Lower leg skin (tissue), 4 donors: Measurements from ENCODE around the gene GPR78. TPM values are rescaled to one million over a fixed set of nuclear protein-coding genes. Genes with fewer than 3 reads are reported as not detected.

Source experiments
- DNase-seq, 2 donors: peaks; one replicate each; pipeline ENCODE4 v3.0.0-alpha.2; 2019; ENCODE audit warnings: low spot score in 2 of 2
- H3K4me3 ChIP-seq: fragments of 200-600 bp; sonication (generic); 2 replicates; pipeline ENCODE4 v1.5.1; 2017; ENCODE audit warnings: mild to moderate bottlenecking, low read depth; ENCODE audit not compliant: poor library complexity, severe bottlenecking
- CTCF ChIP-seq, 3 donors: fragments of 450-650 bp; IDR thresholded peaks; one replicate each; pipeline ENCODE4 v1.5.1; 2016; ENCODE audit warnings: antibody characterized with exemption in 3 of 3, mild to moderate bottlenecking in 3 of 3, moderate library complexity in 2 of 3
- POLR2A ChIP-seq, 2 donors: fragments of 450-650 bp; IDR thresholded peaks; one replicate each; pipeline ENCODE4 v1.6.1; 2016 to 2017; ENCODE audit warnings: antibody characterized with exemption in 2 of 2, mild to moderate bottlenecking in 1 of 2, moderate library complexity in 1 of 2
- WGBS, 2 donors: methylation state at CpG; one replicate each; pipeline ENCODE4 v1.1.5; 2018; 5-methylcytosine and 5-hydroxymethylcytosine counted together
- intact Hi-C: fragments of 100-400 bp; cut with DNase I; formaldehyde crosslinking; loops from one replicate; pipeline ENCODE4 v1.15.0; 2023; ENCODE audit warnings: low total_unique reads
- total RNA-seq, 4 donors: library from RNA; depleted of rRNA; stranded (reverse); fragments of >200 nt; gene quantifications; one replicate each; pipeline ENCODE4 v1.1.0, GENCODE V29; 2016

The GPR78 gene
- total RNA-seq, 4 donors from 2014 or later: not detected

- no peak for TF ChIP-seq CTCF (IDR thresholded peaks at IDR 0.05)
- no peak for TF ChIP-seq POLR2A (IDR thresholded peaks at IDR 0.05)
- intact Hi-C loops: no loop called here
- 77 to 87% methylated on average over 9 of the region's 9 CpGs for WGBS, 2 donors
- H3K4me3 ChIP-seq: no peak overlapping the region
- DNase-seq: no peak
Measured at GRCh38 chr4:8540072-8540471, 40.1 kb upstream of the GPR78 start.

- intact Hi-C loops: no loop called here
- TF ChIP-seq CTCF (IDR thresholded peaks at IDR 0.05) (no peak), POLR2A (IDR thresholded peaks at IDR 0.05) (no peak)
- WGBS, 2 donors: 84 to 85% methylated on average over 11 of the region's 11 CpGs
- DNase-seq: no peak
- H3K4me3 ChIP-seq: no peak overlapping the region
Measured at GRCh38 chr4:8540586-8540985, 39.6 kb upstream of the GPR78 start.

GRCh38 chr4:8540991-8541390 lies 39.2 kb upstream of the GPR78 start:
- intact Hi-C loops: no loop called here
- WGBS, 2 donors: 72 to 77% methylated on average over 8 of the region's 8 CpGs
- no peak for DNase-seq
- no peak for TF ChIP-seq CTCF (IDR thresholded peaks at IDR 0.05)
- TF ChIP-seq POLR2A (IDR thresholded peaks at IDR 0.05): no peak
- H3K4me3 ChIP-seq: no peak overlapping the region

GRCh38 chr4:8541981-8542715 lies 38.0 kb upstream of the GPR78 start:
- TF ChIP-seq CTCF (IDR thresholded peaks at IDR 0.05) (no peak), POLR2A (IDR thresholded peaks at IDR 0.05) (no peak)
- intact Hi-C loops: no loop called here
- DNase-seq: no peak
- WGBS, 2 donors: 89 to 94% methylated on average over 17 of the region's 17 CpGs
- no peak overlapping the region for H3K4me3 ChIP-seq

GRCh38 chr4:8542776-8543525 lies 37.2 kb upstream of the GPR78 start:
- 85% methylated on average over 16 of the region's 16 CpGs for WGBS, 2 donors
- intact Hi-C loops: no loop called here
- TF ChIP-seq POLR2A (IDR thresholded peaks at IDR 0.05) (no peak), CTCF (IDR thresholded peaks at IDR 0.05) (no peak)
- no peak for DNase-seq
- H3K4me3 ChIP-seq: no peak overlapping the region
